NCI-H774 (cell line): ENCODE measurements around the gene APOB.
A peak's percentile ranks its signal among the peaks of the same experiment; 100 is the strongest.

Experiments used
- DNase-seq: peaks from one replicate; lab custom pipeline; 2025; lab: John Stamatoyannopoulos, UW

Gene APOB

DNA sequence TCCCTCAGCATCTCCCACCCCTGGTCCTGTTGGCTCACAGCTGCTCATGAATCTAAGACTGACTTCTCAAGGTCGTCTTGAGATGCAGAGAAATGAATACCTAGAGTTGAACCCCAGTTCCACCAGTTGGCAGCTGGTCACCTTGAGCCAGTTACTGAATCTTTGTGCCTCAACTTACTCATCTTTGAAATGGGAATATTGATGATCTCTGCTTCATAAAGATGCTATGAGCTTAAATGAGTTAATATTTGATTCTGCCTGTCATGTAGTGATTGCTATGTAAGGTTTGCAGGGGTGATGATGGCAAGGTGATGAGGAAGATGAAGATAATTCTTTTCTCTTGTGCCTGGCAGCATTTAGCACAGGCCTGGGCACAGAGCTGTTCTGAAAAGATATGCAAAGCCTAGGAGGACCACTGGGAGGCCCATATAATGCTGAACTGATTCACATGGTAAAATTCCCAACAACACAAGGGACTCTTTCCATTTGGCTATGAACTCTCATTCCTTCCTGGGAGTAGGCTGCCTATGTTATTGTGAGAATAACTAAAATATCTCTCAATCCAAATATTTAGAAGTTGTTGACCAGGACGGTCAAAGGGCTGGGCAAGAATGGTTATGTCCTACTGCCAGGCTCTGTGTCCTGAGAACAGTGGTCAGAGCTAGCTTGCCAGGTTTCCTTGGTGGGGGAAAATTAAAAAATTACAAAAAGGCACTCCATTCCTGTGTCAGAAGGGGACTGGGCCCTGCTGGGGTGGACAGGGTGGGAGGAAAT lies 70.9 kb downstream of the APOB start:
- DNase-seq: no peak

GRCh38 chr2:20972110-20972509 lies 71.8 kb downstream of the APOB start:
- DNase-seq: no peak

DNA sequence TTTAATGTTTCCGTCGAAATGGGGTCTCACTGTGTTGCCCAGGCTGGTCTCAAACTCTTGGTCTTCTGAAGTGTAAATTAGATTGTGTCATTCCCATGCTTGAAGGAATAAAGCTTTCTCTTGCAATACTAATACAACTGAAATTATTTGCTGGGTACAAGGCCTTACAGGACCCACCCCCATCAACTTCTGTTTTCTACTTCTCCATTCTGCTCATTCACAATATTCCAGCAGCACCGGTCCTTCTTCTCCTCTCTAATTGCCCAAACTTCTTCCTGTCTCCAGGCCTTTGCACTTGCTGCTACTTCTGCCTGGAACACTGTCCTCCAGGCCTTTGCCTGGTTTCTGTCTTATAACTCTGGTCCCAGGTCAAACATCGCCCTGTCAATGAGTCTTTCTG lies 73.8 kb downstream of the APOB start:
- DNase-seq: no peak

DNA sequence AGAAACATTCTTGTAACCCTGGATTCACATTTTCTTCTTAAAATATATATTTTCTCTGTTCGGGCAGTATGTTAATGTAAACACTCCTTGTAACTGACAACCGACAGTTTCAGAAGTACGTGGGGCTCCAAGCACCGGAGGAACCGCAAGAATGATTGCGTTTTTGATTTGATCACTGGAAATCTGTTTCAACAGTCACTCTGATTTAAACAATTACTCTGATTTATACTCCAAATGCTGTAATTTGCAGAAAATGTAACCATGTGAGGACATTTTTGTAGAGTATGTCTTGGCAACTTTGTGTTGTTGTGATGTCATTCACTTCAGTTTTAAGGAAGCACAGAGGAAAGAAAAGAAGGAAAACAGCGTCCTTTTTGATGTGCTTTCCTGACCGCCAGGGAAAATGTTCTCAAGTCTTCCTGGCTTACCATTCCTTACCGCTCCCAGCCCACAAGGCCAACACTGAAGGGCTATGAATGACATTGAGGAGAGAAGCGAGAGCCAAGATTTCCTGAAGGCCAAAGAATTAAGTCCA lies 77.7 kb downstream of the APOB start:
- no peak for DNase-seq

DNA sequence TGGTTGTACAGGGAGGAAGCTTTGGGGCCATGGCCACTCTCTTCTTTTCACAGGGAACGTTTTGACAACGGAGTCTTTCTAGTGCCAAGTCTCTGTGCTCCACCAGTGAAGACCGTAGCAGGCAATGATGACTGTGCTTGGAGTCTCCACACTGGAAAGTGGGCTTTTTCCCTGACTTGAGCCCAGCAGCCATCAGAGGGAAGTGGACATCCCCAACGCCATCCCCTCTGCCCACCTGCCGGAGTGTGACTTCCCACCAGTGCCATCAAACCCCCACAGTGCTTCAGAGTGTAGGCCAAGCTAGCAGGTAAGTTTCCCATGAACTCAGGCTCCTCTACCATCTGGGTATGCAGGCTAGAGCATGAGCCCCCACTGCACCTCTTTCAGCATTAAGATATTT lies 78.7 kb downstream of the APOB start:
- DNase-seq: no peak

DNA sequence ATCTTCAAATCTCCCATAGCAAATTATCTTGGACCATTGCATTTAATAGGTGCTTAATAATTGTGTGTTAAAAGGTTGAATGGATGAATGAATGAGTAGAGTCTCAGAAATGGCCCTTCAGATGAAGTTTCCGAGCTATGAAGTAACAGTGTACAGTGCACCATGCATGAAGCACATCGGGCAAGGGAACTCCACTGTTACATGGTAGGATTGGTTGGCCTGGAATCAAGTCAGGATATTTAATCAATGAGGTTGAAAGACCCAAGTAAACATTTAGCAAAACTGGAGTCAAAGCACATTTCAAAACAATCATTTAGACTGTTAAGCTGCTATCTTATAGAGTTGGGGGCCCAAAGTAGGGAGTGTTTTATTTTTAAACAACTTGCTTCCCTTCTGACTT lies 80.0 kb downstream of the APOB start:
- DNase-seq: no peak

- peak; percentile 43 for DNase-seq
Observed at GRCh38 chr2:20962939-20963557, 80.8 kb downstream of the APOB start.

GRCh38 chr2:20961858-20962257 lies 82.0 kb downstream of the APOB start:
- DNase-seq: no peak

DNA sequence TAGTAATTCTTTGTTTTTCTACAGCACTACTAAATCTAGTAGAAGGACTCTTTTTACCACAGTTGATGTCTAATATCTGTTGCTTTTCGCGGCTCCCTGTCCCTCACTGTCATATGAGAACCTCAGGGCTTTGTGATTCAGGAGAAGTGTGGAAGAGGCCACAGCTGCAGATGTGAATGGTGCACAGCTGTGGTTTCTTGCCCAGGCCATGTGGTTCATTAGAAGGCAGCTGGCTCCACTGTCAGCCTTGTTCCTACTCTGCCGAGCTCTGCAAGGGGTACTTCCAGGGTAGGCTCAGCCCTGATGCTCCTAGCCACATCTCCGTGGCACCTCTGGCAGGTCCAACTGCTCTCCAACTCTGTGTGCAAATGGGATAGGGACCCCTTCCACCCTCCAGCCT lies 83.9 kb downstream of the APOB start:
- DNase-seq: no peak

GRCh38 chr2:20959252-20959651 lies 84.6 kb downstream of the APOB start:
- no peak for DNase-seq

- no peak for DNase-seq
Observed at GRCh38 chr2:20957788-20958525, 85.9 kb downstream of the APOB start.

- no peak for DNase-seq
Observed at GRCh38 chr2:20955277-20956026, 88.4 kb downstream of the APOB start.

DNA sequence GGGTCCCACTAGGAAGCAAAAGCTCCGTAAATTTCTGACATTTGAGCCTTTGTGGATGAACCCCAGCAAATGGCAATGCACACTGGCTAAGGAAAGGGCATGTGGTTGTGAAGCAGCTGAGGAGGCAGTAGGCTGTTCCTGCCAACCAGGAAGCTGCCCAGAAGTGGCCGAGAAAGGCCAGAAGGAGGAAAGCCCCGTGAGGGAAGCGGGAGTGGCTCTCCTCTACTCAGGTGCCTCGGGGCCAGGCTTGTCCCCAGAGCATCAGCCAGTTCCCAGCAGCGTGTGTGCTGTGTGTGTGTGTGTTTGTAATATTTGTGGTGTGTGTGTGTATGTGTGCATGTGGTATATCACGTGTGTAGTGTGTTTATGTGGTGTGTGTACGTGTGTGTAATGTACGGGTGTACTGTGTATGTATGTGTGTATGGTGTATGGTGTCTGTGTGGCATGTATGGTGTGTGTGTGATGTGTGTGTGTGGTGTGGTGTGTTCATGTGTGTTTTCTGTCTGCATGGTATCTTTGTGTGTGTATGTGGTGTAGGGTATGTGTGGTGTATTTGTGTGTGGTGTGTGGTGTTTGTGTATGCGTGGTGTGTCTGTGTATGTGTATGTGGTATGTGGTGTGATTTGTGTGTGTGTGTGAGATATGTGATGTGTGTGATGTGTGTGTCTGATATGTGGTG lies 90.6 kb downstream of the APOB start:
- DNase-seq: no peak
